Osteoblast (primary cell): ENCODE data around the gene NRXN2. TPM values are rescaled to one million over a fixed set of nuclear protein-coding genes. Genes with fewer than 3 reads are reported as not detected.

Source experiments
- DNase-seq: peaks from one replicate; pipeline ENCODE4 v3.0.0; 2011; ENCODE audit warnings: low spot score, mixed read lengths; ENCODE audit not compliant: insufficient read length; ENCODE audit errors: missing footprints
- H2AFZ ChIP-seq: 2 replicates; pipeline ENCODE4 v1.6.0; 2011; ENCODE audit warnings: mild to moderate bottlenecking, low read length
- H3K27ac ChIP-seq: 2 replicates; pipeline ENCODE4 v1.5.1; 2011; ENCODE audit warnings: mild to moderate bottlenecking, low read depth, low read length, moderate library complexity
- H3K27me3 ChIP-seq: 2 replicates; pipeline ENCODE4 v1.6.0; 2012; ENCODE audit warnings: mild to moderate bottlenecking, control low read depth, inconsistent platforms, low read length, moderate library complexity; ENCODE audit not compliant: insufficient read depth
- H3K36me3 ChIP-seq: 2 replicates; pipeline ENCODE4 v1.5.1; 2011; ENCODE audit warnings: mild to moderate bottlenecking, low read length, control low read depth, moderate library complexity; ENCODE audit not compliant: insufficient read depth
- H3K4me1 ChIP-seq: 2 replicates; pipeline ENCODE4 v1.5.1; 2011; ENCODE audit warnings: mild to moderate bottlenecking, low read length, control low read depth, moderate library complexity; ENCODE audit not compliant: insufficient read depth
- H3K4me2 ChIP-seq: 2 replicates; pipeline ENCODE4 v1.6.0; 2011; ENCODE audit warnings: mild to moderate bottlenecking, low read length; ENCODE audit not compliant: insufficient read depth
- H3K4me3 ChIP-seq: fragments of 200-600 bp; sonication (generic); 3 replicates; pipeline ENCODE4 v1.5.1; 2012; ENCODE audit warnings: mild to moderate bottlenecking, low read length, inconsistent platforms; ENCODE audit not compliant: insufficient read depth
- H3K79me2 ChIP-seq: 2 replicates; pipeline ENCODE4 v1.6.0; 2012; ENCODE audit warnings: mild to moderate bottlenecking, low read length, control low read depth, inconsistent platforms; ENCODE audit not compliant: insufficient read depth
- H3K9me3 ChIP-seq: 2 replicates; pipeline ENCODE4 v1.5.1; 2011; ENCODE audit warnings: low read depth, low read length, control low read depth
- H4K20me1 ChIP-seq: 2 replicates; pipeline ENCODE4 v1.6.0; 2012; ENCODE audit warnings: mild to moderate bottlenecking, low read length, control low read depth; ENCODE audit not compliant: insufficient read depth
- CTCF ChIP-seq: IDR thresholded peaks from 2 replicates; pipeline ENCODE4 v1.5.1; 2011; ENCODE audit warnings: mild to moderate bottlenecking, low read depth, low read length, moderate library complexity; ENCODE audit errors: extremely low read depth
- total RNA-seq: library from RNA; depleted of rRNA; stranded (reverse); fragments of >200 nt; gene quantifications from 2 replicates; pipeline ENCODE4 v1.2.3, GENCODE V29; 2012

Gene NRXN2
- total RNA-seq, 1 donor: 90.1 TPM

- no peak for TF ChIP-seq CTCF
- Histone ChIP-seq H3K27me3 (peaks cover 9% of the 10 kb centered on the region), H2AFZ (no peak overlapping the region), H3K27ac (no peak overlapping the region), H4K20me1 (peaks cover 74% of the 10 kb centered on the region), H3K9me3 (no peaks in the 10 kb centered on the region), H3K79me2 (no peaks in the 10 kb centered on the region), H3K4me3 (no peak overlapping the region), H3K4me2 (no peak overlapping the region), H3K4me1 (no peaks in the 10 kb centered on the region), H3K36me3 (peaks cover 34% of the 10 kb centered on the region)
- DNase-seq: no peak
Measured at GRCh38 chr11:64637334-64638017, 85.5 kb downstream of the NRXN2 start.

- Histone ChIP-seq H3K36me3 (peaks cover 50% of the 10 kb centered on the region), H3K4me3 (no peak overlapping the region), H3K9me3 (no peaks in the 10 kb centered on the region), H3K27me3 (no peaks in the 10 kb centered on the region), H3K27ac (no peak overlapping the region), H3K4me2 (no peak overlapping the region), H3K4me1 (no peaks in the 10 kb centered on the region), H3K79me2 (no peaks in the 10 kb centered on the region), H4K20me1 (peaks cover 62% of the 10 kb centered on the region), H2AFZ (no peak overlapping the region)
- DNase-seq: no peak
- no peak for TF ChIP-seq CTCF
Measured at GRCh38 chr11:64633555-64634159, 89.3 kb downstream of the NRXN2 start.

- H4K20me1 ChIP-seq: peaks cover 55% of the 10 kb centered on the region
- H3K4me1 ChIP-seq: no peaks in the 10 kb centered on the region
- peaks cover 54% of the 10 kb centered on the region for H3K36me3 ChIP-seq
- no peaks in the 10 kb centered on the region for H3K79me2 ChIP-seq
- H3K27ac ChIP-seq: no peak overlapping the region
- H3K4me2 ChIP-seq: no peak overlapping the region
- no peaks in the 10 kb centered on the region for H3K27me3 ChIP-seq
- no peak for TF ChIP-seq CTCF
- DNase-seq: no peak
- H3K9me3 ChIP-seq: no peaks in the 10 kb centered on the region
- H3K4me3 ChIP-seq: no peak overlapping the region
- no peak overlapping the region for H2AFZ ChIP-seq
Measured at GRCh38 chr11:64632654-64633053, 90.3 kb downstream of the NRXN2 start.

GRCh38 chr11:64632237-64632636, 90.8 kb downstream of the NRXN2 start:
- no peak for DNase-seq
- no peaks in the 10 kb centered on the region for H3K27me3 ChIP-seq

More at GRCh38 chr11:64632237-64632636, 90.8 kb downstream of the NRXN2 start:
- no peak for TF ChIP-seq CTCF
- Histone ChIP-seq H2AFZ (no peak overlapping the region), H3K27ac (no peak overlapping the region), H4K20me1 (peaks cover 51% of the 10 kb centered on the region), H3K4me1 (no peaks in the 10 kb centered on the region), H3K4me3 (no peak overlapping the region), H3K9me3 (no peaks in the 10 kb centered on the region), H3K4me2 (no peak overlapping the region), H3K79me2 (no peaks in the 10 kb centered on the region), H3K36me3 (peaks cover 54% of the 10 kb centered on the region)
